ENCODE measurements around the gene ADRB1.

ADRB1 gene

DNA sequence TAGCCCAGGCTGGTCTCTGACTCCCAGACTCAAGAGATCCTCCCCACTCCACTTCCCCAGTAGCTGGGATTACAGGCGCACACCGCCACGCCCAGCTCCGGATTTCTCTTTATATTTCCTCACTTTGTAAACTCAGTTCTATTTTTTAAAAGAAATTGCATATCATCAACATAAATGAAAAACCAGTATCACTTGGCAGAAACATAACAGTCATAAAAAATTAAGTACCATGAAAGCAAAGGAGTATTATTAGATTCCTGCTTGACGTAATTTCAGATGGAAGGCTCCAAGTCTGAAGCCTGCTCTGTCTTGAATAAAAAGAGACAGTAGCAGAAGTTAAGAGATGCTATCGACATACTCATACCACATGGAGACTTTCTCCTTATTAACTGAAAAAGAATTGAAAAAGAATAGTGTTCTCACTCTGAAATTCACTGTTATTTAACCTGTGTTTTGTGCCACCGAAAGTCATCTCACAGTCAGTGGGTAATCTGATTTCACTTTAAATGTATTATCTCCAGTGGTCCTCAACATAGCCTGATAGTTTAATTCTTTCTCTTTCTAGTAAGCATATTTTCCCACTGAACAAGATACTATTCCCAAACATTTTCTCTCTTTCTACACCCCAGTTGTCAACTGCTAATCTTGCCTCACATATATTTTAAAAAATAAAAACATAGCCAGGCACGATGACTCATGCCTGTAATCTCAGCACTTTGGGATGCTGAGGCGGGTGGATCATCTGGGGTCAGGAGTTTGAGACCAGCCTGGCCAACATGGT is 40.3 kb upstream of the ADRB1 start:
- TF ChIP-seq, protein P1, sequence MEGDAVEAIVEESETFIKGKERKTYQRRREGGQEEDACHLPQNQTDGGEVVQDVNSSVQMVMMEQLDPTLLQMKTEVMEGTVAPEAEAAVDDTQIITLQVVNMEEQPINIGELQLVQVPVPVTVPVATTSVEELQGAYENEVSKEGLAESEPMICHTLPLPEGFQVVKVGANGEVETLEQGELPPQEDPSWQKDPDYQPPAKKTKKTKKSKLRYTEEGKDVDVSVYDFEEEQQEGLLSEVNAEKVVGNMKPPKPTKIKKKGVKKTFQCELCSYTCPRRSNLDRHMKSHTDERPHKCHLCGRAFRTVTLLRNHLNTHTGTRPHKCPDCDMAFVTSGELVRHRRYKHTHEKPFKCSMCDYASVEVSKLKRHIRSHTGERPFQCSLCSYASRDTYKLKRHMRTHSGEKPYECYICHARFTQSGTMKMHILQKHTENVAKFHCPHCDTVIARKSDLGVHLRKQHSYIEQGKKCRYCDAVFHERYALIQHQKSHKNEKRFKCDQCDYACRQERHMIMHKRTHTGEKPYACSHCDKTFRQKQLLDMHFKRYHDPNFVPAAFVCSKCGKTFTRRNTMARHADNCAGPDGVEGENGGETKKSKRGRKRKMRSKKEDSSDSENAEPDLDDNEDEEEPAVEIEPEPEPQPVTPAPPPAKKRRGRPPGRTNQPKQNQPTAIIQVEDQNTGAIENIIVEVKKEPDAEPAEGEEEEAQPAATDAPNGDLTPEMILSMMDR (IDR thresholded peaks at IDR 0.05; ENCODE audit: low read length, missing control alignments): no peak
- DNase-seq (ENCODE audit: low read depth): no peak
- no peak overlapping the region for H3K4me3 ChIP-seq (replicated peaks; ENCODE audit: low read depth, low read length)

DNA sequence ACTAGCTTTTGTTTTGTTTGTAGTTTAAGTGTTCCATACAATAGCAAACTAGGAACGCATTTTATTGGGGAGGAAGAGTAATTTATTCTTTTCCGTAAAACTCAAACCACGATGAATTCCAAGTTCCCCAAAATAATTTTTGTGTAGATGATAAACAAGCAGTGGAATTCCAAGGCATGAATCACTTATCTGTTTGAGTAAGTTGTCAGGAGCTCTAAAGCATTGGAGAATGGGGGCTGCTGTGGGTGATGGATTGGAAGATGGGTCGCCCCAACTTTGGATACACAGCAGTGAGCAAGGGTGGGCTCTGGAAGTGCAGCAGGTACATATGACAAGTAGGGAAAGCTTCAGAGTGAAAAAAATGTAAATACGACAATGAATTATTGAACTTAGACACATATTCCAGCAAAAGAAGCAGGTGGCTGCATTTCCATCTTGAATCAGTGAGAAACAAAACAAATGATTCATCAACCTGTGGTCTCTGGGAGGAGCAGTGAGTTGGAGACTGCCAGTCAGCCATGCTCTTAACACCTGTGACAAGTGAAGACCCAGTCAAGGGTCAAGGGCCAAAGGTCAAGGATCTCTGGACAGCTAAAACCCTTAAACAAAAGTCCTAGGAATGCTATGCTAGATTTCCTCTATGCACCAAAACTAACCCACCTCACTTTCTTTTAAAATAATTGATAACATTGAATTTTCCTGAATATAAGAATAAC is 34.2 kb upstream of the ADRB1 start:
- TF ChIP-seq, protein P1 (IDR thresholded peaks at IDR 0.05; ENCODE audit: low read length, missing control alignments): no peak
- no peak for DNase-seq (ENCODE audit: low read depth)
- no peak overlapping the region for H3K4me3 ChIP-seq (replicated peaks; ENCODE audit: low read depth, low read length)

DNA sequence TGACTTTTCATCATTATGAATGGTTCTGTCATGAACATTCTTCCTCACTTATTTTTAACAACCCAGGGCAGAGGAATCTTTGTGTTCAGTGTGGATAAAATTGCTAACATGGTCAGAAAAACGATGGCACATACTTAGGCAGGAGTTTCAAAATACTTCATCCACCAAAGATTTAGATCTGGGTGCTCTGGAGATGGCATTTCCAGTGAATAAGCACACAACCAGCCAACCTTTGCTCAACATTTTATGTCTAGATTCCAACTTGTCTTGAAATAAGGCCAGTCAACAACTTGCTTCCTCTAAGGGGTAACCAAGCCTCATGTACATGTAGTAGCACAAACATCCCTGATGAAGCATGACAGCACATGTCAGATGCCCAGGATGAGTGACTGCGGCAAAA is 33.4 kb upstream of the ADRB1 start:
- H3K4me3 ChIP-seq (replicated peaks; ENCODE audit: low read depth, low read length): no peak overlapping the region
- no peak for DNase-seq (ENCODE audit: low read depth)
- TF ChIP-seq, protein P1 (IDR thresholded peaks at IDR 0.05; ENCODE audit: low read length, missing control alignments): no peak

DNA sequence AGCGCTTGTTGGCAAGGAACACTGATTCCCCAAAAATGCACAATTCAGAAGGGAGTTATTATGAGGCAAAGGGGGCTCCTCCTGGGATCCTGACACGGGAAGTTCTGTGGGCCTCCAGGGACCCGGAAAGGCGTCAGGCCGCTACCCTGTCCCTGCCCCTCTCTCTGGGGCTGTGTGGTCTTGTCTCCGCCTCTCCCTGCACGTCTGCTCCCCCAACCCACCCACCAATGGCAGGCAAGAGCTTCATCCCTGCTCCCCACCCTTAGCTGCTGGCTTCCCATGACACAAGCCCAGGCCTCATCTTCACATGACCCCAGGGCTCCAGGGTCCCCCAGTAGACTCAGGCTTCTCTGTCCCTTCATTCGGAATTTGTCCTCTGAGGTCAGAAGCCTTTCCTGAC is 31.0 kb upstream of the ADRB1 start:
- no peak overlapping the region for H3K4me3 ChIP-seq (replicated peaks; ENCODE audit: low read depth, low read length)
- DNase-seq (ENCODE audit: low read depth): no peak
- TF ChIP-seq, protein P1 (IDR thresholded peaks at IDR 0.05; ENCODE audit: low read length, missing control alignments): no peak

DNA sequence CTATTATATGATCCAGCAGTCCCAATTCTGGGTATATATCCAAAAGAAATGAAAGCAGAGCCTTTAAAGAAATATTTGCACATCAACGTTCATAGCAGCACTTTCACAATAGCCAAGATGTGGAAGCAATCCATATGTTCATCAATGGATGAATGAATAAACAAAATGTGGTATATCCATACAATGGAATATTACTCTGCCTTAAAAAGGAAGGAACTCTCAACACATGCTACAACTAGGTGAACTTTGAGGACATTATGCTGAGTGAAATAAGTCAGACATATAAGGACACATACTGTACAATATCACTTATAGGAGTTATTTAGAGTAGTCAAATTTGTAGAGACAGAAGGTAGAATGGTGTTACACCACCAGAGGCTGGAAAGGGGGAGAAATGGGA is 28.0 kb upstream of the ADRB1 start:
- TF ChIP-seq, protein P1 (IDR thresholded peaks at IDR 0.05; ENCODE audit: low read length, missing control alignments): no peak
- H3K4me3 ChIP-seq (replicated peaks; ENCODE audit: low read depth, low read length): no peak overlapping the region
- DNase-seq (ENCODE audit: low read depth): no peak

DNA sequence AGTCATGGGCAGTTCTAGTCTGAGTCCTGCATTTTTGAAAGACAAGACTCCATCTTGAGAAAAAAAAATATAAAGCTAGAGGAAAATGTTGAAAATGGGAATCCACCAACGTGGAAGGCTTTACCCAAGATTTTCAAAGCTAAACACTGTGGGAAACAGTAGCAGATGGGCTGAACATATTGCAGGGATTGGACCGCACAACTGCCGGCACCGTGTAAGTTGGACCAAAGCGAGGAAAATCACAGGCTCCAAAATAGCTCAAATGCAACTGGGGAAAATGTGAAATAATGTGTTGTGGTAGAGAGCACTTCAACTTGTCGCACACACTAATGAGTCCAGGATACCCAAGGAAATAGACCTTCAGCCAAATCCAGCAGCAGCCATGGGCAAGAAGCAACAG is 26.4 kb upstream of the ADRB1 start:
- TF ChIP-seq, protein P1 (IDR thresholded peaks at IDR 0.05; ENCODE audit: low read length, missing control alignments): no peak
- no peak overlapping the region for H3K4me3 ChIP-seq (replicated peaks; ENCODE audit: low read depth, low read length)
- DNase-seq (ENCODE audit: low read depth): no peak

All from fibroblast of pulmonary artery (primary cell).